T47D (cell line): ENCODE measurements around the gene ZCCHC9.
"Not testable (repeated sequence)": the region's sequence is repeated elsewhere in the genome, so short reads cannot be mapped to it uniquely, and the experiment has no call there.

Experiments used
- DNase-seq, 2 experiments: peaks; one replicate each; pipeline versions ENCODE4 v3.0.0 to v3.0.0-alpha.2; 2011 to 2012; ENCODE audit warnings: low read depth in 1 of 2, low spot score in 1 of 2
- JUND ChIP-seq: IDR thresholded peaks from 2 replicates; pipeline ENCODE4 v1.6.1; 2012; ENCODE audit warnings: low read depth
- in situ Hi-C: cut with HindIII; loops from 2 replicates; pipeline ENCODE4 v1.10.0; 2016; ENCODE audit warnings: low sequenced_read_pairs, low pct_unique_long_range_greater_than_20kb

Gene ZCCHC9

DNA sequence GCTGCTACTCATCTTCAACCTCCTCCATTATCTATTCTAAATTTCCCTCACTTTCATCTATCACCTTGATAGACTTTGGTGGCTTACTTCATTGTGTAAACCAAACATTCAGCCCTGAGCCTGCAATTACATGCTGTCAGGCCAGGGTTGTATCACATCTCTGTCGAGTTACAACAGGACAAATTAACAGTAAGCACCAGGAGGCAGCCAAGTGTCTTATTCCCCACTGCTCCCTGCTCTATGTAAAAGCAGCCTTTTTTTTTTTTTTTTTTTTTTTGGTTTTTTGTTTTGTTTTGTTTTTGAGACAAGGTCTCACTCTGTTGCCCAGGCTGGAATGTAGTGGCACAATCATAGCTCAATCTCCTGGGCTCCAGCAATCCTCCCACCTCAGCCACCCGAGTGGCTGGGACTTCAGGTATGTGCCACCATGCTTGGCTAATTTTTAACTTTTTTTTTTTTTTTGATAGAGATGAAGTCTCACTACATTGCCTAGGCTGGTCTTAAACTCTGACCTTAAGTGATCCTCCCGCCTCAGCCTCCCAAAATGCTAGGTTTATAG is 15.2 kb upstream of the ZCCHC9 start:
- in situ Hi-C loops = no loop called here
- no peak for TF ChIP-seq JUND
- DNase-seq = no peak

DNA sequence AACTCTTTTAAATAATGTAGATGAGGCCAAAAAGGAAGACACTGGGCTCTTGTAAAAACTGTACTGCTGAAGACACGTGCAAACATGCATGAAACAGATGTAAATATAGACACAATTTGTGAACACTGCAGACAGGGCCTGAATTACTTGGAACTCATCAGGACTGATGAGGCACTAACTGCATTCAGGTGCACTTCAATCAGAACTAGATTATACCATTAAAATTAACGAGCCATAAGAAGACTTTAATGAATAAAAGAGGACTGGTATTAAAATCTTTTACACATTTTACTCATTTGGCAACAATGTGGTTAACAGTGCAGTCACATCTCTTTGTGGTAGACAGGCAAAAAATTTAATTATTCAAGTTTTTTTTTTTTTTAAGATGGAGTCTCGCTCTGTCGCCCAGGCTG is 13.4 kb upstream of the ZCCHC9 start:
- in situ Hi-C loops = no loop called here
- DNase-seq = no peak
- no peak for TF ChIP-seq JUND

DNA sequence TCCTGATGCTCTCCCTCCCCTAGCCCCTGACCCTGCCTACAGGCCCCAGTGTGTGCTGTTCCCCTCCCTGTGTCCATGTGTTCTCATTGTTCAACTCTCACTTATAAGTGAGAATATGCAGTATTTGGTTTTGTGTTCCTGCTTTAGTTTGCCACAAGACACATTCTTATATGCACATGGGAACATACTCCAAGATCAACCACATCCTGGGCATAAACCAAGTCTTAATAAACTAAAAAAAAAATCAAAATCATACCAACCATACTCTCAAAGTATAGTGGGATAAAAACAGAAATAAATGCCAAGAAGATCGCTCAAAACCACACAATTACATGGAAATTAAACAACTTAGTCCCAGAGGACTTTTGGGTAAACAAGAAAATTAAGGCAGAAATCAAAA is 11.2 kb upstream of the ZCCHC9 start:
- TF ChIP-seq JUND = no peak
- DNase-seq = no peak
- in situ Hi-C loops = no loop called here

DNA sequence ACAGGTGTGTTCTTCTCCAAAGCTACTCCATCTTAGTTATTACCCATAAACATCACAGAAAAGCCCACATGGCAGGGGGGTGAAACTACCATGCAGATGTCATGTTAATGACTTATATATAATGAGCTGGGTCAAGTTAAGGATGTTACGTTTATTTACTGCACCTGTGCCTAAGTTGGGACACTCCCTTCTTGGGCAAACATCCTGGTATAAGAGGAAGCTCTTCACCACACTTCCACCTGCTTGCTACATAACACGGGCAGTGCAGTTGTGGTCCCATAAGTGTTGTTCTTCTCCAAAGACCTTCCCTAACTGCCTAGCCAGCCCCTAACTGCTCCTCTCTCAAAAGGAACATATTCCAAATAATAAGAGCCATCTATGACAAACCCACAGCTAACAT is 9.3 kb upstream of the ZCCHC9 start:
- in situ Hi-C loops = no loop called here
- DNase-seq = no peak
- no peak for TF ChIP-seq JUND

DNA sequence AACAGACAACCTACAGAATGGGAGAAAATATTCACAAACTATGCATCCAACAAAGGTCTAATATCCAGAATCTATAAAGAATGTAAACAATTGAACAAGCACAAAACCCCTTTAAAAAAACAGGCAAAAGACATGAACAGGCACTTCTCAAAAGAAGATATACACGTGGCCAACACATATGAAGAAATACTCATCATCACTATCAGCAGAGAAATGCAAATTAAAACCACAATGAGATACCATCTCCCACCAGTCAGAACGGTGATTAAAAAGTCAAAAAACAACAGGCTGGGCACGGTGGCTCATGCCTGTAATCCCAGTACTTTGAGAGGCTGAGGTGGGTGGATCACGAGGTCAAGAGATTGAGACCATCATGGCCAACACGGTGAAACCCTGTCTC is 7.4 kb upstream of the ZCCHC9 start:
- in situ Hi-C loops, DNase-seq: not testable (repeated sequence)

DNA sequence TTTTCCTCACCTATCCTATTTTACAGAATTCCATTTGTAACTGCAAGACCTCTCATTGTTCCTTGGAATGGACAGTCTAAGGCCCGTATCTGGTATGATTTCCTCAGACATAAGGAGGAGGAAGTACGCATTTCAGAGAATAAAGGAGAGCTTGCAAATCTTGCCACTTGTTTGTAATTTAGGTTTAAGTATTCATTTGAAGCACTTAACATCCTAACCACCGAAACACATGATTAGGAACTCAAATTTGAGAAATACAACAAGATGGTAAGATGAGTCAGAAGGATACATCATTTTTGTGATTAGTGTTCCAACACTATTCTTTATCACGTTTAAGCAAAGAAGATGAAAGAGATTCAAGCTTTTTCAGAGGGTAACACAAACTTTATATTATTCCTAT is 3.9 kb upstream of the ZCCHC9 start:
- TF ChIP-seq JUND = no peak
- DNase-seq = no peak
- in situ Hi-C loops = no loop called here

DNA sequence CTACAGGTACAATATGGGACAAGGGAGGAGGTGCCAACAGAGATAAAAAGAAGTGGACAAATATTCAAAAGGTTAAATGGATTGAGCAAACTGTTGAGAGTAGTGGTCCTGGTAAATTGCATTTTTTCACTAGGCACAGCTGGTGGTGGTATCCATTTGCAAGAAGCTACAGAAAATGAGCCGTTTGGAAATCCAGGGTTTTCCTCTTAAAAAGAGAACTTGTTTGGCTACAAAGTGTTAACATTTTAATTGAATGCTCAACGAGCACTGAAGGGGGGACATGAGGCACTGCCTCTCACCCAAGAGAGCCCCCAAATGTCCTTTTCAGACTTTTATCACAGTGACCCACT is 491 bp upstream of the ZCCHC9 start:
- no peak for DNase-seq
- in situ Hi-C loops = no loop called here
- no peak for TF ChIP-seq JUND

DNA sequence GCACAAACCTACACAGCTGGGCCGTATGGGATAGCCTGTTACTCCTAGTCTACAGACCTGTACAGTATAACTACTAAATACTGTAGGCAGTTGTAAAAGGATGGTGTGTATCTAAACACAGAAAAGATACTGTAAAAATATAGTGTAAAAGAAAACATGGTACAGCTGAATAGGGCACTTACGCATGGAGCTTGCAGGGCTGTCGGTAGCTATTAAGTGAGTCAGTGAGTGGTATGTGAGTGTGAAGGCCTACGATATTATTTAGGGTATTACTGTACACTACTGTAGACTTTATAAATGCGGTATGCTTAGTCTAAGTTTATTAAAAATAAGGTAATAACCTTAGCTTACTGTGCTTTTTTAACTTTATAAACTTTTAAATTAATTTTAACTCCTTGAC is 1.2 kb downstream of the ZCCHC9 start:
- no peak for DNase-seq
- in situ Hi-C loops = no loop called here
- TF ChIP-seq JUND = no peak

DNA sequence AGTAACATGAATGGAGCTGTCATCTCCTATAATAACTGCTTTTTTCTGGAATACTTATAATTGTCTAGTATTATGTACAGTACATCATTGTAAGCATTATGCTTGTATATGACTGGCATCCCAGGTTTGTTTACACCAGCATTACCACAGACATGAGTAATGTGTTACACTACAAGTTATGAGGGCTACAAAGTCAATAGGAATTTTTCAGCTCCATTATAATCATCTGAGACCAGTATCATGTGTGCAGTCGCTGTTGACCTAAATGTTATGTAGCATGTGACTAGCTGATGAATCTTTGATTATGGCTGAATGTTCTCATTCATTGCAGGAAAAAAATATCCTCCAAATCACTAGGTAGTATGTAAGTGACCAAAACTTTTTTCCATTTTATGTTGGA is 2.2 kb downstream of the ZCCHC9 start:
- no peak for TF ChIP-seq JUND
- DNase-seq = no peak
- in situ Hi-C loops = no loop called here

DNA sequence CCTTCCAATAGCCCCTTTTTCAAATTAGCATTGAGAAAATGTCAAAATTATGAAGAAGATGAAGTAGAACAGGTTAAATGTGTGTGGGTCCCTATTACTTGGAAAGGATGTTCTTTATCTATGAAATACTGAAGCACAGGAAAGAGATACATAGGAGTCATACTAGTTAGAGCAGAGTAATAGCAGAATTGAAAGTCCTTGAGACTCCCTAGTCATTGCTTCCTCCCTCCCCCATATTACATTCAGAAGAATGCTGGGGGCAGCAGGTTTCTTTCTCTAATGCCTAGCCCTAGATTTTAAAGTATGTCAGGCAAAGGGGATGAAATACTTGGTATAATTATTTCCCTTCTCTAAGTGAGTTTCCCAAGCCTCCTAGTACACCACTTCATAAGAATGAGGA is 4.4 kb downstream of the ZCCHC9 start:
- in situ Hi-C loops = no loop called here
- no peak for TF ChIP-seq JUND
- no peak for DNase-seq

DNA sequence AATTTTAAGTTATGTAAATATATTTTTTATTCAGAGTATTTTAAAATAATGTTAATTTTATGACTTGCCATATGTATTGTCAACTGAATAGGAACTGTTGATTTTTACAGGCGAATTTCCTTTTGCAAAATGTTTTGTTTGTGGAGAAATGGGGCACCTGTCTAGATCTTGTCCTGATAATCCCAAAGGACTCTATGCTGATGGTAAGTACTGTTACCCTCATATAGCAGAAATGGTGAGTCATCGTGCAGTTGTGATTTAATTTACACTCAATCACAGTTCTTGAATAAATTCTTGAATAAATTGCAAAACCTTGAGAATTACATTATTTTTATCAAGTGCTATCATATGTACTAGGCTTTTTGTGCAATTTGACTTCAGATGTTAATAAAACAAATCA is 7.4 kb downstream of the ZCCHC9 start:
- no peak for DNase-seq
- in situ Hi-C loops = no loop called here
- TF ChIP-seq JUND = no peak

DNA sequence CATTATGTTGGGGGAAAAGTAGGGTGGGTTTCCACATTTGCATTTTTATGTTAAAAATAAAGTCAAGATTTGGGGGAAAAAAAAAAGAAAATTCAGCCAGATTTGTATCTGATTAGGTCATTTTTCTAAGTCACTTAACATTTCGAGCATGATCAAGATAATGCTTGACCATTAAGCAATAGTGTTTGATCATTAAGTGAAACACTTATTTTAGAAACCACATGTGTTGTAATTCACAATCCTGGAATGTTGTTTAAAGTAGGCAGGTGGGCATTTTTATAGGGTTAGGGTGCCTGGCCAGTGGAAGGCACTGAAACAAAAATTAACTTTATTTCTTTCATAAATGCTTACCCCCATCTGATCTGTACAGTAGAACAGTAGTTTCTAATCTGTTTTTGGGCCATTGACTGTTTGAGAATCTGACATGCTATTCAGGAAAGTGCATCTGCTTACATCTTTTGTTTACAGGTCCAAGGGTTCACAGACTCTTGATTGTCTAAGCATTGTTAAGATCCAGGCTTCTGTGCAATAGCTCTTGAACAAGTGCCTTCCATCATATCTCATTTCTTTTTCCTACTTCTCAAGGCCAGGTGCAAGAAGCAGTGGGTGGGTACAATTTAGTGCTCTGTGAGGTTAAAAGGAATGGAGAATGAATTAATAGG is 9.1 kb downstream of the ZCCHC9 start:
- no peak for DNase-seq
- TF ChIP-seq JUND = no peak
- in situ Hi-C loops = no loop called here

DNA sequence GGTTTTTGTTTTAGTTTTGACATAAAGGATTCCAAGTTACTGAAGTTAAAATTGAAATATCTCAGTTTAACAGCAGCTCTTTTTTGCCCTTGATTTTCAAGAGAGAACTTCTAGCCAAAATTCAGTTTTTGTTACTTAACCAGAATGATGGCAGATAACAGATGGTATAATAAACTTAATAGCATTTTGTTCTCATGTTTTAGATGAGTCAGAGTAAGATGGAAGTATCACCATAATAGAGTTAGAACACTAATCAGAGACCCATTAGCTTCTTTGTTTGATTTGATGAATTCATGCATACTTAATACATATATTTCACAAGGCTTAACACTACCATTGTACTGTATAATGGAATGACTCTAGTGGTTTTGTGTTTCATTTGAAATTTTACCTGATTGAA is 11.9 kb downstream of the ZCCHC9 start:
- in situ Hi-C loops = no loop called here
- no peak for DNase-seq
- TF ChIP-seq JUND = no peak

DNA sequence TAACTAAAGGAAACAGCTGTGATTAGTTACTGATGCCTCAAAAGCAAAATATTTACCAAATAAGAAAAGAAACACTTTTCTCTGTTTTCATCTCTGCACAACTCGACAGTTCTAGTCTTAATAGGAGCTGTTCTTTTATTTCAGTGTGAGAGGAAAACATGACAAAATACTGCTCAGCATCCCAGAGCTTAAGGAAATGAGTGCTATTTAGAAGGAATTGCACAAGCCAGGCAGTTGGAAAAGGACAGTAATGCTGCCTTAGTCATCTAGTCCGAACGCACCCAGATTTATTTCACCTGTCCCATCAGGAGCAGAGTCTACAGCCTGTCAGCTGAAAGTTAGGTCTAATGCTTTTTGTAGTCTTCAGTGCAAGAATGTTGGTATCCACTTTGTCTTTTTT is 12.3 kb downstream of the ZCCHC9 start:
- DNase-seq = no peak
- no peak for TF ChIP-seq JUND
- in situ Hi-C loops = no loop called here
